ENCODE data around the gene CELF1. TPM values are rescaled to one million over a fixed set of nuclear protein-coding genes. Genes with fewer than 3 reads are reported as not detected.

CELF1 gene
- total RNA-seq: 10 to 100 TPM; 57.1 to 65.9 TPM

GRCh38 chr11:47552566-47553405 is at the start of gene CELF1:
Gene CELF1, minus strand, starts transcription at chr11:47553132. Its CDS starts 53,609 bp downstream, at chr11:47499523.
- DNase-seq (ENCODE audit: low spot score): peak; percentile 89
- TF ChIP-seq CTCF (IDR thresholded peaks at IDR 0.05): peak; percentile 98
- peaks cover 0 to 24% of the 10 kb centered on the region in 2 donors for H3K4me1 ChIP-seq

GRCh38 chr11:47599902-47600301 is 47.0 kb upstream of the CELF1 start:
- H3K36me3 ChIP-seq: no peaks in the 10 kb centered on the region
- DNase-seq (ENCODE audit: low spot score): no peak
- H3K27me3 ChIP-seq: no peaks in the 10 kb centered on the region
- no peak overlapping the region for H3K27ac ChIP-seq
- H3K4me1 ChIP-seq: peaks cover 0 to 1% of the 10 kb centered on the region in 2 donors
- no peaks in the 10 kb centered on the region for H3K9me3 ChIP-seq
- H3K4me3 ChIP-seq: no peak overlapping the region
- TF ChIP-seq CTCF (IDR thresholded peaks at IDR 0.05): no peak

More at GRCh38 chr11:47552566-47553405, at the start of gene CELF1:
- Histone ChIP-seq H3K9me3 (no peaks in the 10 kb centered on the region), H3K4me3 (peak within 1 kb of the TSS; percentile 96 to 97), H3K27me3 (no peaks in the 10 kb centered on the region), H3K36me3 (no peaks in the 10 kb centered on the region), H3K27ac (peak within 1 kb of the TSS; percentile 94 to 95)

- Histone ChIP-seq H3K27me3 (peaks cover 10 to 13% of the 10 kb centered on the region in 2 donors), H3K4me3 (no peak overlapping the region), H3K27ac (no peak overlapping the region), H3K9me3 (no peaks in the 10 kb centered on the region), H3K36me3 (no peaks in the 10 kb centered on the region), H3K4me1 (peaks cover 0 to 18% of the 10 kb centered on the region in 2 donors)
- DNase-seq (ENCODE audit: low spot score): no peak
- no peak for TF ChIP-seq CTCF (IDR thresholded peaks at IDR 0.05)
These were observed 43.0 kb upstream of the CELF1 start for GRCh38 chr11:47595967-47596366.

GRCh38 chr11:47595029-47595428 is 42.1 kb upstream of the CELF1 start:
- no peak for TF ChIP-seq CTCF (IDR thresholded peaks at IDR 0.05)
- H3K36me3 ChIP-seq: no peaks in the 10 kb centered on the region
- H3K27ac ChIP-seq: no peak overlapping the region
- no peak overlapping the region for H3K4me3 ChIP-seq
- H3K27me3 ChIP-seq: peaks cover 14 to 17% of the 10 kb centered on the region in 2 donors
- no peaks in the 10 kb centered on the region for H3K9me3 ChIP-seq
- no peak for DNase-seq (ENCODE audit: low spot score)
- peaks cover 0 to 18% of the 10 kb centered on the region in 2 donors for H3K4me1 ChIP-seq

- Histone ChIP-seq H3K27me3 (peaks cover 14 to 17% of the 10 kb centered on the region in 2 donors), H3K9me3 (no peaks in the 10 kb centered on the region), H3K4me3 (peak within 1 kb of the TSS in 1 of 2 donors; percentile 30), H3K4me1 (peaks cover 0 to 18% of the 10 kb centered on the region in 2 donors), H3K27ac (no peak within 1 kb of the TSS), H3K36me3 (no peaks in the 10 kb centered on the region)
- DNase-seq (ENCODE audit: low spot score): no peak
- no peak for TF ChIP-seq CTCF (IDR thresholded peaks at IDR 0.05)
These were observed 41.3 kb upstream of the CELF1 start, which contains the start of gene C1QTNF4 for GRCh38 chr11:47593934-47594855. Gene C1QTNF4, minus strand, starts transcription at chr11:47594411. Its CDS starts 3,601 bp downstream, at chr11:47590810.

Measured in right atrium auricular region (tissue), 2 donors.